ENCODE measurements around the gene CD207. TPM values are rescaled to one million over a fixed set of nuclear protein-coding genes. Genes with fewer than 3 reads are reported as not detected.
A peak's percentile ranks its signal among the peaks of the same experiment; 100 is the strongest.
"Not testable (repeated sequence)": the region's sequence is repeated elsewhere in the genome, so short reads cannot be mapped to it uniquely, and the experiment has no call there.

CD207 gene
- total RNA-seq (2014; rRNA removed; shearing (Covaris generic)) = not detected in 2 replicates

DNA sequence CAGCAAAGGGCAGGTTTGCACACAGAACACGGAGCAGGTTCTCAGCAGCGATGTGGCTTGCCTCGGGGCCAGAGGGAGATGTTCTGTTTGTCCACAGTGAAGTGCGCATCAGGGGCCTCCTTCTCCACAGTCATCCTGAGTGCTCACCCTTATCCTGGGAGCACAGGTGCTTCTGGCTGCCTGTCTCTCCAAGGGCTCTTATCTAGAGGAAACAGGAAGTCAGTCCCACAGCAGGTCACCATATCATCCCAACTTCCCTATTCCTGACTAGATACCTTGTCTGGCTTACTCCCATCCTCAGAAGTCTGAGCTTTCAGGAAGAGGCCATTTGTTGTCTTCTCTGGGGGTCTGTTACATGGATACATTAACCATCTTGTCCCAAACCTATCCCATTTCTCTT lies at the start of gene CD207:
Gene CD207, minus strand, starts transcription at position 174 of the 400 bp plus-strand sequence. Its CDS starts 40 bp downstream, at position 134.
- Histone ChIP-seq H3K9me3 (replicated peaks) (no peaks in the 10 kb centered on the region), H3K36me3 (no peaks in the 10 kb centered on the region), H3K27ac (no peak within 1 kb of the TSS), H3K27me3 (replicated peaks) (no peaks in the 10 kb centered on the region; the same call in 1 of the 2 replicates), H3K4me3 (no peak within 1 kb of the TSS), H3K4me1 (replicated peaks) (no peaks in the 10 kb centered on the region)
- peak in 1 of 2 experiments; percentile 24 for DNase-seq (ENCODE audit: low read depth in 1 of 2, low spot score in 2 of 2)

DNA sequence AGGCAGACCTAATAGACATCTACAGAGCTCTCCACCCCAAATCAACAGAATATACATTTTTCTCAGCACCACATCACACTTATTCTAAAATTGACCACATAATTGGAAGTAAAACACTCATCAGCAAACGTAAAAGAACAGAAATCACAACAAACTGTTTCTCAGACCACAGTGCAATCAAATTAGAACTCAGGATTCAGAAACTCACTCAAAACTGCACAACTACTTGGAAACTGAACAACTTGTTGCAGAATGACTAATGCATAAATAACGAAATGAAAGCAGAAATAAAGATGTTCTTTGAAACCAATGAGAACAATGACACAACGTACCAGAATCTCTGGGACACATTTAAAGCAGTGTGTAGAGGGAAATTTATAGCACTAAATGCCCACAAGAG lies 42.9 kb upstream of the CD207 start:
- H3K36me3 ChIP-seq; DNase-seq (ENCODE audit: low read depth in 1 of 2, low spot score in 2 of 2); H3K4me3 ChIP-seq; H3K4me1 ChIP-seq (replicated peaks); H3K27ac ChIP-seq; H3K9me3 ChIP-seq (replicated peaks): not testable (repeated sequence)
- peaks cover 11% of the 10 kb centered on the region; the same call in 1 of the 2 replicates for H3K27me3 ChIP-seq (replicated peaks)

DNA sequence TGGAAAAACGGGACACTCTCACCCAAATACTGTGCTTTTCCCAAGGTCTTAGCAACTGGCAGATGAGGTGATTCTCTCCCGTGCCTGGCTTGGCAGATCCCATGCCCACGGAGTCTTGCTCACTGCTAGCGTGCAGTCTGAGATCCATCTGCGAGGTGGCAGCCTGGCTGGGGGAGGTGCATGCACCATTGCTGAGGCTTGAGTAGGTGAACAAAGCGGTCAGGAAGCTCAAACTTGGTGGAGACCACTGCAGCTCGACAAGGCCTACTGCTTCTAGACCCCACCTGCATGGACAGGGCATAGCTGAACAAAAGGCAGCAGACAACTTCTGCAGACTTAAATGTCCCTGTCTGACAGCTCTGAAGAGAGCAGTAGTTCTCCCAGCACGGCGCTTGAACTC lies 40.5 kb upstream of the CD207 start:
- H3K27ac ChIP-seq; H3K4me1 ChIP-seq (replicated peaks); DNase-seq (ENCODE audit: low read depth in 1 of 2, low spot score in 2 of 2); H3K36me3 ChIP-seq; H3K27me3 ChIP-seq (replicated peaks); H3K9me3 ChIP-seq (replicated peaks); H3K4me3 ChIP-seq: not testable (repeated sequence)

DNA sequence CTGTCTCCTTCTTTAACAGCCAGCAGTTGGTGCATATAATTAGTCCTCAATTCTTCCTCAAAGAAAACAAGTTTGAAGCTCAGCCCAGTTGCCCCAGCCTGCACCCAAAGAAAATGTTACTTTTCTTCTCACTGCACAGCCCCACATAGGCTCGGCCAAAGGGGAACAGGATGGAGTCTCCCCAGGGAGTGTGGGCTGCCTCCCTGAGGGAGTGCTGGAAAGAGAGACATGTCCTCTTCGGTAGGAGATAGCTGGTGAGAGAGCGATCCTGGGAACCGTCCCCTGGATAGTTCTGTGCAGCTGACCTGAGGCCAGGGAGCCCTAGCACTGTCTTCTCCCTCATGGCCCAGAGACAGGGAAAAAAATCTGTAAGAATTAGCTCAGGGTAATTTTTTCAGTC lies 37.9 kb upstream of the CD207 start:
- peaks cover 9% of the 10 kb centered on the region for H3K27me3 ChIP-seq (replicated peaks)
- no peak for DNase-seq (ENCODE audit: low read depth in 1 of 2, low spot score in 2 of 2)

DNA sequence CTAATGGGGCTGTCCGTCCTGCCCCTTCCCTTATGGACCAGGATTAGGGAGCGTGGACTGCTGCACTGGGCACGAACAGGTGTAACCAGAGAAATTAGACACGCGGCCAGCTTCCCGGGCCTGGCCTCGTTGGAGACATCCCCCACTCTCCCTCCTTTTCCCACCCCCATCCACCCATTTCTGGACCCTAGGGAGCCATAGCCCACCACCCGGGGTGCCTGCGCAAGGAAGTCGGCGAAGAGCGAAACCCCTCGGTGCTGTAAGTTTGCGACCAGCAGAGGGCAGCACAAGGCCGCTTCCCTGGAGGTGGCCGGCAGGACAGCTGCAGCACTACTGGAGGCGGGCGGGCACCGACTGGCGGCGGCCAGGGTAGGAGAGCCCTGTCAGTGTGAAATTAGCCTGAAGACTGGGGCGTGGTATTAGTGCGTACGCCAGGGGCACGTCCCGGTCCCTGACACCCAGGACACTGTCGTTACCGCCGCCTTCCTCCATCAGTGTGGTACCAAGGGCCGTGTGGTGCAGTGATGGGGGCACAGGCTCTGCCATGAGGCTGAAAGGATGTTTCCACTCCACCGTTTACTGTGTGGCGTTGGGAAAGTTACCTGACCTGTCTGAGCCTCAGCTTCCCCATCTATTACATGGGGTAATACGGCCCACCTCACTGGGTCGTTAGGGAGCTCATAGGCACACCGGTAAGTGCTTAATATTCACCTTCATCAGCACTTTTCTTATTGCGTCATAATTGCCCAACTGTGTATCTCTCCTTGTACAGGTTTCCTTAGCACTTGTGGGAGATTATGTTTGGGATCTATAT lies 36.0 kb upstream of the CD207 start:
- H3K4me3 ChIP-seq = no peak overlapping the region
- H3K27me3 ChIP-seq (replicated peaks) = peaks cover 6% of the 10 kb centered on the region
- H3K36me3 ChIP-seq = no peaks in the 10 kb centered on the region
- peak; percentile 46 to 85 for DNase-seq (ENCODE audit: low read depth in 1 of 2, low spot score in 2 of 2)
- no peaks in the 10 kb centered on the region for H3K9me3 ChIP-seq (replicated peaks)
- no peak overlapping the region for H3K27ac ChIP-seq
- H3K4me1 ChIP-seq (replicated peaks) = no peaks in the 10 kb centered on the region; the same call in 1 of the 2 replicates

More for the DNA sequence above, 37.9 kb upstream of the CD207 start:
- Histone ChIP-seq H3K4me3 (no peak overlapping the region), H3K4me1 (replicated peaks) (no peaks in the 10 kb centered on the region; the same call in 1 of the 2 replicates), H3K27ac (no peak overlapping the region), H3K9me3 (replicated peaks) (no peaks in the 10 kb centered on the region), H3K36me3 (no peaks in the 10 kb centered on the region)

DNA sequence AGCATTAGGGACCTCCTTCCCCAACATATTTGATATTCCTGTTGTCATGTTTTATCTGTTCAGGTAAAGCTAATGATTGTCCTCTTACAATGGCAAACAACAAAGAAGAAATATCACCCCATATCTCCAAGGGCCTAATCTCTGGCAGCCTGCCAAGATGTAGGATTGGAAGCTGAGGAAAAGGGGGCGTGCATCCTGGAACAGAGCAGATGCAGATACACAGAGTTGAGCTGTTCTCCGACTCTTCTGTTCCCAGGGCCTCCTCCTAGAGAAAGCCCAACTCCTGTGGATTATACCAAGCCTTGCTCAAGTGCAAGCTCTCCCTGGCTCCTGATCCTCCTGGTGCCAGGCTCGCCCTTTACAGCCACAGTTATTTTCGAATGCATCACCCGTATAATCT lies 35.2 kb upstream of the CD207 start:
- Histone ChIP-seq H3K4me1 (replicated peaks) (no peaks in the 10 kb centered on the region; the same call in 1 of the 2 replicates), H3K36me3 (no peaks in the 10 kb centered on the region), H3K27ac (no peak overlapping the region), H3K4me3 (no peak overlapping the region), H3K9me3 (replicated peaks) (no peaks in the 10 kb centered on the region), H3K27me3 (replicated peaks) (peaks cover 6% of the 10 kb centered on the region)
- DNase-seq (ENCODE audit: low read depth in 1 of 2, low spot score in 2 of 2) = no peak

DNA sequence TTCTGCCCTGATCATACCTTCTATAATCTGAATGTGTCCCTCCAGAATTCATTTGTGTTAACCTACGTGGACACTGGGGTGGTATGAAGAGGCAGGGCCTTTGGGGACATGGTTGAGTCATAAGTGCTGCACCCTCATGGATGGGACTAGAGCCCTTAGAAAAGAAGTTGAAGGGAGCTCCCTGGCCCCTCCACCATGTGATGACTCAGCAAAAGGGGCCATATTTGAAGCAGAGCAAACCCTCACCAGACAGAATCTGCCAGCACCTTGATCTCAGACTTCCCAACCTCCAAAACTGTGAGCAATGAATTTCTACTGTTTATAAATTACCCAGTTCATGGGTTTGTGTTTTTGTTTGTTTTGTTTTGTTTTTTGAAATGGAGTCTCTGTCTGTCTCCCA lies 33.4 kb upstream of the CD207 start:
- H3K9me3 ChIP-seq (replicated peaks) = no peaks in the 10 kb centered on the region
- H3K4me3 ChIP-seq = no peak overlapping the region
- no peak for DNase-seq (ENCODE audit: low read depth in 1 of 2, low spot score in 2 of 2)
- H3K27ac ChIP-seq = no peak overlapping the region
- no peaks in the 10 kb centered on the region for H3K36me3 ChIP-seq
- peaks cover 6% of the 10 kb centered on the region for H3K27me3 ChIP-seq (replicated peaks)
- no peaks in the 10 kb centered on the region; the same call in 1 of the 2 replicates for H3K4me1 ChIP-seq (replicated peaks)

DNA sequence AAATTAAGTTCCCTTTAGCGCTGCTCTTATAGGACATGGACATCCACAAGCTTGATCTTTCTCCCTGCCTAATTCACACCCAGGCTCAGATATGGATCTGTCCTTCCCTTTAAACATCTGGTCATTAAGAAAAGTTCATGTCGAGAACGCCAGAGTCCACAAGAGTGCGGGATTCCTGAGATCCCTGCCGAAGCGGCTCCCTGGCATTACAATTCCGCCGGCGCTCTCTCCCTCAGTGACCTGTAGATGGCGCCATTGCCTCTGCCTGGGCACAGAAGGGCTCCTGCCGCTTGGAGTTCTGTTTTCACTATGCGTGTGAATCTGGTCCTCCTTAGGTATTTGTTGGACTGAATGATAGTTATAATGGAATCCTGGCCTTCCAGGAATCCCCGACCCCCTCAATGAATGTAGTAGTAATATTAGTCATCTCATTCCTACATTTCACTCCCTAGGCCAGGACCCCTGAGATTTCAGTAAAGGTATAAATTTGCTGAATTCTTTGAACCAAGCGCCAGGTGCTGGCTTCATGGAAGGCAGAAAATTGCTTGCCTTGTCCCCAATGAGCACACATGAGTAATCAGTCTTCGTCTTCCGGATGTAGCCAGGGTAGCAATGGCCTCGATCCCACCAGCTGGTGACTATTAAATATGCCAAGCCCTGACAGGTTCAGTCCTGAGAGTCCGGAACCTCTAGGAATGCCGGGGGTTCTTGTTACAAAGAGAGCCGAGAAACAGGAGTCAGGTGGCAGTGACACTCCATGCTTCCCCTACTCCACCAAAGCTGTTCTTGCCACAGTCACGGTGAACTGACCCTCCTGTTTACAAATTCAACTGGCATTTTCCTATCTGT lies 26.4 kb upstream of the CD207 start:
- DNase-seq (ENCODE audit: low read depth in 1 of 2, low spot score in 2 of 2) = peak; percentile 59 to 67
- Histone ChIP-seq H3K27me3 (replicated peaks) (peaks cover 12% of the 10 kb centered on the region), H3K4me3 (no peak overlapping the region), H3K36me3 (no peaks in the 10 kb centered on the region), H3K27ac (no peak overlapping the region), H3K9me3 (replicated peaks) (no peaks in the 10 kb centered on the region), H3K4me1 (replicated peaks) (no peaks in the 10 kb centered on the region)

DNA sequence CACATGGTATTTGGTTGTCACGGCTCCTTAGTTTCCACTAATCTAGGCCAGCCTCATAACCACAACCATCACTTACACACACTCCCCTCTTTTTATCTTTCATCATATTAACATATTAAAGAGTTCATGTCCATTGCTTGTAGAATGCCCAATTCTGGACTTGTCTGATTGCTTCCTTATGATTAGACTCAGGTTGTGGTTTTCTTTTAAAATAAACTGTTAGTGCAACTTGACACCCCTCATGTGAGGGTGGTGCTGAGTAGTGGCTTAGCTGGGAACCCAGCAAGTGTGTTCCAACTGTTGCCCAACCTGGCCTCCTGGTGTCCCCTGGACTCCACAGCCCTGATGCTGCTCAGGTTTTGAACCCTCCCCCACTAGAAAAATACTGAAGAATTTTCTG lies 20.1 kb upstream of the CD207 start:
- no peak for DNase-seq (ENCODE audit: low read depth in 1 of 2, low spot score in 2 of 2)
- Histone ChIP-seq H3K27me3 (replicated peaks) (peaks cover 4% of the 10 kb centered on the region), H3K9me3 (replicated peaks) (no peaks in the 10 kb centered on the region), H3K4me1 (replicated peaks) (no peaks in the 10 kb centered on the region), H3K4me3 (no peak overlapping the region), H3K27ac (no peak overlapping the region), H3K36me3 (no peaks in the 10 kb centered on the region)

DNA sequence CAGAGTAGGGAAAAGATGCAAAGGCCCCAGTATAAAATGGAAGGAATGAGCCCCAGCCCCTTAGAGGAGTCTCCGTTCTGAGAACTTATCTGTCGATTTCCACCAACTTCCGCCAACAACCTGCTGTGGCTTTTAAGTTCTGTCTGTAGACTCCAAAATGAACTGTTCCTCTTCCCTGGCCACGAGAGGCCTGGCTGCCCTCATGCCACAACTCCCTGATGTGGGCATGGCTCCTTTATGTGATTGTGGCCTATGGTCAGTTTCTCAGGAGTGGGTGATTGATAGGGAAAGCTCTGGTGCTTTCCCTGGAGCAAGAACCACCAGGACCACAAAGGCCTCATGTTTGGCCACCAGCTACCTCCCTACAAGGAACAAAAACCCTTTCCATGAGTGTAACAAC lies 18.8 kb upstream of the CD207 start:
- no peaks in the 10 kb centered on the region; the same call in 1 of the 2 replicates for H3K27me3 ChIP-seq (replicated peaks)

DNA sequence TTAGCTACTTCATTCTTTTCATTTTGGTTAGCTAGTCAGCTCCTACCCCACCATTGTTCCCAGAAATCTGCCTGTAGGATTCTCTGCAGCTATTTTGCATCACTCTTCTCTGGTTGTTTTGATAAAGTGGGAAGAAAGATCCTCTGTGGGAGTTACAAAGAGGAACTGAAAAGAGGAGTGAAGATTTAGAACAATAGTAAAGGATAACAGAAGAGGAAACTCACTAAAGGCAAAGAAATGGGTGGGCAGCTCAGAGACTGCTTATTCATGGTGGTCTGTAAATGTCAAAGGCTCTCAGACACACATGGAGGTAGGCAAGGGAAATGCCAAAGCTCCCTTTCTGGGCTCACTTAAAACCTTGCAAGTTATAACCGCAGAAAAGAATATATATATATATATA lies 17.2 kb upstream of the CD207 start:
- no peak for DNase-seq (ENCODE audit: low read depth in 1 of 2, low spot score in 2 of 2)

More for the DNA sequence above, 18.8 kb upstream of the CD207 start:
- no peak for DNase-seq (ENCODE audit: low read depth in 1 of 2, low spot score in 2 of 2)
- no peaks in the 10 kb centered on the region for H3K4me1 ChIP-seq (replicated peaks)
- no peaks in the 10 kb centered on the region for H3K36me3 ChIP-seq
- H3K27ac ChIP-seq = no peak overlapping the region
- no peak overlapping the region for H3K4me3 ChIP-seq
- no peaks in the 10 kb centered on the region for H3K9me3 ChIP-seq (replicated peaks)

DNA sequence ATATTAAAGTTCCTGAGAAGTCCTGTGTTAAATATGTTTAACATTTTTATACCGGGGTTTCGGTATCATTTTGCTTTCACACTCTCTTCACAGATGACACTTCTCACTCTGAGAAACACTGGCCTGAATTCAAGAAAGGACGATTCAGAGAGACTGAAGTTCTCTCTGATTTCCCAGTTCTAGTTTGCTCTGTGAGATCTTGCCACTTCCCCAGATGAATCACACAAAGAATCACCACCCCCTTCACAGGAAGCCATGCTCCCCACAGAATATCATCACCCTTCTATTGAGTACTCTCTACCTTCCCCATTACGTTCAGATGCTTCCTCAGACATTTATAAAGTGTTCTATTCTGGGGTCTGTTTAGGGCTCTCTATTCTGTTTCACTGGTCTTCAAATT lies 16.1 kb upstream of the CD207 start:
- Histone ChIP-seq H3K27me3 (replicated peaks) (no peaks in the 10 kb centered on the region), H3K4me1 (replicated peaks) (no peaks in the 10 kb centered on the region)
- no peak for DNase-seq (ENCODE audit: low read depth in 1 of 2, low spot score in 2 of 2)

More for the DNA sequence above, 17.2 kb upstream of the CD207 start:
- Histone ChIP-seq H3K4me1 (replicated peaks) (no peaks in the 10 kb centered on the region), H3K27ac (no peak overlapping the region), H3K9me3 (replicated peaks) (no peaks in the 10 kb centered on the region), H3K36me3 (no peaks in the 10 kb centered on the region), H3K4me3 (no peak overlapping the region), H3K27me3 (replicated peaks) (no peaks in the 10 kb centered on the region)

DNA sequence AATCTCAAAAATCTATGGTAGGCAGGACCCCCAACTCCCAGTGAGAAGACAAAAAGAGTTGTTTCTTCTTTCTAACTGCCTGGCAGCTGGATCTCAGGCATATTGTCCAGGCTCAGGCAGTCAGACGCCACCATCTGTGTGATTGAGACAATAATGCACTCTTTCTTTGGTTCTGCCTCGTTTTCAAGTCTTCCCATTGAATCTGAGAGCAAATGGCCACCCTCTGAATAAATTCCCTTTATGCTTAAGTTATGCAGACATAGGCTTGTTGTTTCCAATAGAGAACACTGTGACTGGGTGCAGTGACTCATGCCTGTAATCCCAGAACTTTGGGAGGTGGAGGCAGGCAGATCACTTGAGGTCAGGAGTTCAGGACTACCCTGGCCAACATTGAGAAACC lies 15.3 kb upstream of the CD207 start:
- H3K36me3 ChIP-seq = no peaks in the 10 kb centered on the region
- DNase-seq (ENCODE audit: low read depth in 1 of 2, low spot score in 2 of 2) = peak in 1 of 2 experiments; percentile 9
- no peaks in the 10 kb centered on the region for H3K9me3 ChIP-seq (replicated peaks)
- no peaks in the 10 kb centered on the region for H3K27me3 ChIP-seq (replicated peaks)
- H3K4me3 ChIP-seq = no peak overlapping the region
- no peaks in the 10 kb centered on the region for H3K4me1 ChIP-seq (replicated peaks)
- no peak overlapping the region for H3K27ac ChIP-seq

More for the DNA sequence above, 16.1 kb upstream of the CD207 start:
- Histone ChIP-seq H3K36me3 (no peaks in the 10 kb centered on the region), H3K4me3 (no peak overlapping the region), H3K9me3 (replicated peaks) (no peaks in the 10 kb centered on the region), H3K27ac (no peak overlapping the region)

DNA sequence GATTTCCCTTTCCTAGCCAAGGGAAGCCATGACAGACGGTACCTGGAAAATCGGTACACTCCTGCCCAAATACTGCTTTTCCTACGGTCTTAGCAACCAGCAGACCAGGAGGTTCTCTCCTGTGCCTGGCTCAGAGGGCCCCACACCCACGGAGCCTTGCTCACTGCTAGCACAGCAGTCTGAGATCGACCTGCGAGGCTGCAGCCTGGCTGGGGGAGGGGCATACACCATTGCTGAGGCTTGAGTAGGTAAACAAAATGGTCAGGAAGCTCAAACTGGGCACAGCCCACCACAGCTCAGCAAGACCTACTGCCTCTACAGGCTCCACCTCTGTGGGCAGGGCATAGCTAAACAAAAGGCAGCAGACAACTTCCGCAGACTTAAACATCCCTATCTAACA lies 6.8 kb upstream of the CD207 start:
- peak in 1 of 2 experiments; percentile 32 for DNase-seq (ENCODE audit: low read depth in 1 of 2, low spot score in 2 of 2)
- no peaks in the 10 kb centered on the region for H3K9me3 ChIP-seq (replicated peaks)
- no peak overlapping the region for H3K4me3 ChIP-seq
- H3K27me3 ChIP-seq (replicated peaks) = no peaks in the 10 kb centered on the region; the same call in 1 of the 2 replicates
- no peaks in the 10 kb centered on the region for H3K36me3 ChIP-seq
- H3K27ac ChIP-seq = no peak overlapping the region
- no peaks in the 10 kb centered on the region for H3K4me1 ChIP-seq (replicated peaks)
